UCSD-AML1 (cell line): ENCODE data around the gene BDP1.
"Not testable (repeated sequence)": the region's sequence is repeated elsewhere in the genome, so short reads cannot be mapped to it uniquely, and the experiment has no call there.

ENCODE experiments used
- DNase-seq: peaks from one replicate; lab custom pipeline; 2025; ENCODE audit not compliant: unreplicated experiment; lab: John Stamatoyannopoulos, UW

The BDP1 gene

GRCh38 chr5:71563161-71563560, 107.7 kb downstream of the BDP1 start:
- no peak for DNase-seq

GRCh38 chr5:71564895-71565294, 109.4 kb downstream of the BDP1 start:
- DNase-seq: no peak

GRCh38 chr5:71569748-71570509, 114.5 kb downstream of the BDP1 start:
- no peak for DNase-seq

- DNase-seq: not testable (repeated sequence)
These were observed 116.4 kb downstream of the BDP1 start for GRCh38 chr5:71571811-71572210.

GRCh38 chr5:71573591-71573990, 118.1 kb downstream of the BDP1 start:
- DNase-seq: no peak

- DNase-seq: not testable (repeated sequence)
These were observed 120.1 kb downstream of the BDP1 start for GRCh38 chr5:71575588-71575987.

GRCh38 chr5:71576241-71576640, 120.8 kb downstream of the BDP1 start:
- DNase-seq: no peak

GRCh38 chr5:71577839-71578238, 122.4 kb downstream of the BDP1 start:
- DNase-seq: not testable (repeated sequence)

GRCh38 chr5:71582945-71583584, 127.6 kb downstream of the BDP1 start:
- DNase-seq: no peak

GRCh38 chr5:71586052-71586940, 130.8 kb downstream of the BDP1 start:
- DNase-seq: no peak

GRCh38 chr5:71586941-71587765, 131.7 kb downstream of the BDP1 start, which contains the start of gene MCCC2:
Gene MCCC2 (plus strand): TSS chr5:71587340. CDS start chr5:71587426, 86 bp downstream.
- DNase-seq: peak; percentile 96

- peak; percentile 32 for DNase-seq
These were observed 132.5 kb downstream of the BDP1 start for GRCh38 chr5:71587766-71588532.

- DNase-seq: no peak
These were observed 133.1 kb downstream of the BDP1 start for GRCh38 chr5:71588533-71588885.

- no peak for DNase-seq
These were observed 134.5 kb downstream of the BDP1 start for GRCh38 chr5:71589903-71590302.

GRCh38 chr5:71591100-71591499, 135.6 kb downstream of the BDP1 start:
- no peak for DNase-seq

GRCh38 chr5:71596169-71596568, 140.7 kb downstream of the BDP1 start:
- DNase-seq: no peak

GRCh38 chr5:71597001-71597400, 141.6 kb downstream of the BDP1 start:
- DNase-seq: no peak

- DNase-seq: no peak
These were observed 145.3 kb downstream of the BDP1 start for GRCh38 chr5:71600783-71601182.

- DNase-seq: no peak
These were observed 146.0 kb downstream of the BDP1 start for GRCh38 chr5:71601222-71602026.
